ENCODE measurements around the gene WDR27. TPM values are rescaled to one million over a fixed set of nuclear protein-coding genes. Genes with fewer than 3 reads are reported as not detected.
A peak's percentile ranks its signal among the peaks of the same experiment; 100 is the strongest.
"Not testable (repeated sequence)": the region's sequence is repeated elsewhere in the genome, so short reads cannot be mapped to it uniquely, and the experiment has no call there.

WDR27 gene
- total RNA-seq, 4 donors from 2014 or later, result 12.4 to 38.7 (median 27.6) TPM

DNA sequence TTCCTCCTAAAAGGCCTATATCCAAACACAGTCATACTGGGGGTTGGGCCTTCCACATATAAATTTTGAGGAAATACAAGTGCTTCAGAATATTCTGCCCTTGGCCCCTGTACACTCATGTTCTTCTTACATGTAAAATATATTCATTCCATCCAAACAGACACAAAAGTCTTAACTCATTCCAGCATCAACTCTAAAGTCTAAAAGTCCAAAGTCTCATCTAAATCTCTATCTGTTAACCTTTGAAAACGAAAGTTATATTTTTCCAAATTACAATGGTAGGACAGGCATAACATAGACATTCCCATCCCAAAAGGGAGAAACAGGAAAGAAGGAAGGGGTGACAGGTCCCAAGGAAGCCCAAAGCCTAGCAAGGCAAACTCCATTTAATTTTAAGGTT is 232.8 kb downstream of the WDR27 start:
- intact Hi-C loops (cut with DNase I), result no loop called here
- WGBS, 2 donors, result 80 to 85% methylated on average over 1 of the region's 1 CpG
- DNase-seq, result no peak

DNA sequence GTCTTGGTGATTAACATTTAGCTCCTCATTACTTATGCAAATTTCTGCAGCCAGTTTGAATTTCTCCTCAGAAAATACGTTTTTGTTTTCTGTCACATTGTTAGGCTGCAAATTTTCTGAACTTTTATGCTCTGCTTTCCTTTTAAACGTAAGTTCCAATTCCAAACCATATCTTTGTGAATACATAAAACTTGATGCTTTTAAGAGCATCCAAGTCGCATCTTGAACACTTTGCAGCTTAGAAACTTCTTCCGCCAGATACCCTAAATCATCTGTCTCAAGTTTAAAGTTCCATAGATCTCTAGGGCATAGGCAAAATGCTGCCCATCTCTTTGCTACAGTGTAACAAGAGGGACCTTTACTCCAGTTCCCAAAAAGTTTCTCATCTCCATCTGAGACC is 234.1 kb downstream of the WDR27 start:
- 84 to 85% methylated on average over 4 of the region's 4 CpGs for WGBS, 2 donors
- H3K9me3 ChIP-seq, result peaks cover 0 to 10% (median 0%) of the 10 kb centered on the region in 3 donors
- intact Hi-C loops (cut with DNase I); H3K36me3 ChIP-seq; H3K4me3 ChIP-seq; DNase-seq; H3K4me1 ChIP-seq; H3K27ac ChIP-seq; H3K27me3 ChIP-seq: not testable (repeated sequence)

More for the DNA sequence above, 232.8 kb downstream of the WDR27 start:
- Histone ChIP-seq H3K27ac (no peak overlapping the region), H3K27me3 (no peaks in the 10 kb centered on the region), H3K9me3 (peaks cover 0 to 10% (median 0%) of the 10 kb centered on the region in 3 donors), H3K4me3 (no peak overlapping the region), H3K36me3 (no peaks in the 10 kb centered on the region), H3K4me1 (no peaks in the 10 kb centered on the region)
- TF ChIP-seq POLR2A (IDR thresholded peaks at IDR 0.05) (no peak), CTCF (IDR thresholded peaks at IDR 0.05) (no peak)

- H3K4me1 ChIP-seq; intact Hi-C loops (cut with DNase I); H3K4me3 ChIP-seq; H3K36me3 ChIP-seq; H3K27me3 ChIP-seq; DNase-seq; H3K27ac ChIP-seq: not testable (repeated sequence)
- WGBS, 2 donors, result 66 to 77% methylated on average over 2 of the region's 2 CpGs
- H3K9me3 ChIP-seq, result peaks cover 0 to 10% (median 0%) of the 10 kb centered on the region in 3 donors
Measured at GRCh38 chr6:169466256-169466655, 235.6 kb downstream of the WDR27 start.

GRCh38 chr6:169457762-169458161 is 244.1 kb downstream of the WDR27 start:
- Histone ChIP-seq H3K36me3 (no peaks in the 10 kb centered on the region), H3K27ac (no peak overlapping the region), H3K4me3 (no peak overlapping the region), H3K27me3 (no peaks in the 10 kb centered on the region), H3K9me3 (no peaks in the 10 kb centered on the region), H3K4me1 (peaks cover 0 to 5% (median 2%) of the 10 kb centered on the region in 3 donors)
- WGBS, 2 donors, result 89 to 100% methylated on average over 1 to 4 of the region's 5 CpGs
- intact Hi-C loops (cut with DNase I), result no loop called here
- DNase-seq, result no peak
- TF ChIP-seq CTCF (IDR thresholded peaks at IDR 0.05) (no peak), POLR2A (IDR thresholded peaks at IDR 0.05) (no peak)

- H3K27ac ChIP-seq, result no peak overlapping the region
- peaks cover 0 to 10% (median 6%) of the 10 kb centered on the region in 3 donors for H3K4me1 ChIP-seq
- H3K9me3 ChIP-seq, result no peaks in the 10 kb centered on the region
- intact Hi-C loops (cut with DNase I), result no loop called here
- no peaks in the 10 kb centered on the region for H3K36me3 ChIP-seq
- DNase-seq, result no peak
- no peaks in the 10 kb centered on the region for H3K27me3 ChIP-seq
- H3K4me3 ChIP-seq, result no peak overlapping the region
- TF ChIP-seq POLR2A (IDR thresholded peaks at IDR 0.05) (no peak), CTCF (IDR thresholded peaks at IDR 0.05) (no peak)
- 89 to 95% methylated on average over 5 to 12 of the region's 12 CpGs for WGBS, 2 donors
Measured at GRCh38 chr6:169456840-169457239, 245.0 kb downstream of the WDR27 start.

GRCh38 chr6:169455470-169455869 is 246.4 kb downstream of the WDR27 start:
- 73 to 92% methylated on average over 1 of the region's 1 CpG for WGBS, 2 donors

More at GRCh38 chr6:169455470-169455869, 246.4 kb downstream of the WDR27 start:
- Histone ChIP-seq H3K9me3 (no peaks in the 10 kb centered on the region), H3K4me1 (peaks cover 0 to 21% (median 6%) of the 10 kb centered on the region in 3 donors), H3K27ac (peak overlapping the region in 2 of 4 donors; percentile 32 to 38), H3K4me3 (no peak overlapping the region), H3K36me3 (no peaks in the 10 kb centered on the region), H3K27me3 (no peaks in the 10 kb centered on the region)
- no peak for DNase-seq
- intact Hi-C loops (cut with DNase I), result no loop called here
- TF ChIP-seq POLR2A (IDR thresholded peaks at IDR 0.05) (no peak), CTCF (IDR thresholded peaks at IDR 0.05) (no peak)

Data from esophagus squamous epithelium (tissue), 5 donors.